Left lung (tissue), 10 donors: Measurements from ENCODE around the gene DUT. TPM values are rescaled to one million over a fixed set of nuclear protein-coding genes. Genes with fewer than 3 reads are reported as not detected.
A peak's percentile ranks its signal among the peaks of the same experiment; 100 is the strongest.

Source experiments
- ATAC-seq: fragments of 200-7000 bp; cut with Tn5 transposase; one replicate; pipeline ENCODE4 v1.9.1; 2020; ENCODE audit warnings: moderate library complexity
- DNase-seq, 4 donors: peaks; one replicate each; pipeline ENCODE4 v3.0.0-alpha.2; 2013 to 2020
- H3K27ac ChIP-seq, 2 donors: fragments of 200-600 bp; sonication (generic) in 1 of 2; one replicate each; pipeline versions ENCODE4 v1.5.0 to v1.8.0; 2020 to 2021
- H3K27me3 ChIP-seq, 2 donors: fragments of 200-600 bp; sonication (generic) in 1 of 2; one replicate each; pipeline versions ENCODE4 v1.5.0 to v1.8.0; 2020 to 2021
- H3K36me3 ChIP-seq, 2 donors: fragments of 200-600 bp; sonication (generic) in 1 of 2; one replicate each; pipeline versions ENCODE4 v1.5.0 to v1.8.0; 2020 to 2021
- H3K4me1 ChIP-seq, 2 donors: fragments of 200-600 bp; one replicate each; pipeline ENCODE4 v1.8.0; 2021
- H3K4me3 ChIP-seq, 2 donors: fragments of 200-600 bp; sonication (generic) in 1 of 2; one replicate each; pipeline versions ENCODE4 v1.5.0 to v1.8.0; 2020 to 2021; ENCODE audit warnings: mild to moderate bottlenecking in 1 of 2
- H3K9me3 ChIP-seq, 2 donors: fragments of 200-600 bp; sonication (generic) in 1 of 2; one replicate each; pipeline versions ENCODE4 v1.5.0 to v1.8.0; 2020 to 2021
- CTCF ChIP-seq, 2 donors: fragments of 200-600 bp; sonication (generic) in 1 of 2; IDR thresholded peaks; one replicate each; pipeline versions ENCODE4 v1.5.0 to v1.8.0; 2021; ENCODE audit warnings: antibody characterized with exemption in 2 of 2
- intact Hi-C, 2 donors: fragments of 100-400 bp; cut with DNase I; formaldehyde crosslinking; loops; one replicate each; pipeline versions ENCODE4 v1.11.2 to v1.14.2; 2022
- polyA plus RNA-seq, 6 donors: library from polyadenylated mRNA; unstranded; fragments of 120-200 nt; gene quantifications; one replicate each; pipeline ENCODE4 v1.2.1, GENCODE V29; 2013; ENCODE audit not compliant: insufficient read length in 6 of 6
- total RNA-seq, 2 donors: library from RNA; stranded (reverse); fragmentation: NEBNext Ultra II Directional; extraction: Animal tissue kit (Norgen Biotek cat#: 25700); gene quantifications; one replicate each; pipeline ENCODE4 v1.2.1, GENCODE V29; 2021
- donor health status: DM: no; HTN: yes; CAD: no.
- donor health status: DM: no; HTN: no; CAD: no.

The DUT gene
- total and polyA plus RNA-seq, 8 donors = 78.0 to 176 (median 167) TPM

- Histone ChIP-seq H3K4me1 (no peaks in the 10 kb centered on the region), H3K36me3 (no peaks in the 10 kb centered on the region), H3K9me3 (no peaks in the 10 kb centered on the region), H3K27me3 (no peaks in the 10 kb centered on the region), H3K4me3 (no peak overlapping the region), H3K27ac (no peak overlapping the region)
- intact Hi-C loops = no loop called here
- no peak for DNase-seq
- ATAC-seq = no peak
- TF ChIP-seq CTCF (IDR thresholded peaks at IDR 0.05) = no peak
Measured at GRCh38 chr15:48371550-48371949, 40.3 kb downstream of the DUT start.

GRCh38 chr15:48371961-48372360 is 40.7 kb downstream of the DUT start:
- no peak for ATAC-seq

GRCh38 chr15:48373821-48374451 is 42.7 kb downstream of the DUT start:
- TF ChIP-seq CTCF (IDR thresholded peaks at IDR 0.05) = no peak
- Histone ChIP-seq H3K4me3 (no peak overlapping the region), H3K36me3 (no peaks in the 10 kb centered on the region), H3K27ac (no peak overlapping the region), H3K9me3 (no peaks in the 10 kb centered on the region), H3K4me1 (no peaks in the 10 kb centered on the region), H3K27me3 (no peaks in the 10 kb centered on the region)
- intact Hi-C loops = no loop called here
- DNase-seq = peak in 2 of 4 donors; percentile 60 to 72
- peak; percentile 91 for ATAC-seq

More at GRCh38 chr15:48371961-48372360, 40.7 kb downstream of the DUT start:
- Histone ChIP-seq H3K4me3 (no peak overlapping the region), H3K4me1 (no peaks in the 10 kb centered on the region), H3K27ac (no peak overlapping the region), H3K36me3 (no peaks in the 10 kb centered on the region), H3K27me3 (no peaks in the 10 kb centered on the region), H3K9me3 (no peaks in the 10 kb centered on the region)
- no peak for TF ChIP-seq CTCF (IDR thresholded peaks at IDR 0.05)
- intact Hi-C loops = no loop called here
- no peak for DNase-seq

GRCh38 chr15:48374472-48374871 is 43.2 kb downstream of the DUT start:
- intact Hi-C loops = no loop called here
- Histone ChIP-seq H3K4me3 (no peak overlapping the region), H3K9me3 (no peaks in the 10 kb centered on the region), H3K36me3 (no peaks in the 10 kb centered on the region), H3K4me1 (no peaks in the 10 kb centered on the region), H3K27ac (no peak overlapping the region), H3K27me3 (no peaks in the 10 kb centered on the region)
- DNase-seq (no peak), ATAC-seq (no peak)
- no peak for TF ChIP-seq CTCF (IDR thresholded peaks at IDR 0.05)

- H3K4me3 ChIP-seq = no peak overlapping the region
- H3K27me3 ChIP-seq = no peaks in the 10 kb centered on the region
- no peak for TF ChIP-seq CTCF (IDR thresholded peaks at IDR 0.05)
- H3K36me3 ChIP-seq = no peaks in the 10 kb centered on the region
- intact Hi-C loops = no loop called here
- no peaks in the 10 kb centered on the region for H3K9me3 ChIP-seq
- DNase-seq (no peak), ATAC-seq (no peak)
- no peaks in the 10 kb centered on the region for H3K4me1 ChIP-seq
- no peak overlapping the region for H3K27ac ChIP-seq
Measured at GRCh38 chr15:48375767-48376166, 44.5 kb downstream of the DUT start.
